ENCODE measurements around the gene BRAF. TPM values are rescaled to one million over a fixed set of nuclear protein-coding genes. Genes with fewer than 3 reads are reported as not detected.
"Not testable (repeated sequence)": the region's sequence is repeated elsewhere in the genome, so short reads cannot be mapped to it uniquely, and the experiment has no call there.

BRAF gene
- total RNA-seq, 2 donors from 2014 or later: 27.6 to 35.1 TPM

DNA sequence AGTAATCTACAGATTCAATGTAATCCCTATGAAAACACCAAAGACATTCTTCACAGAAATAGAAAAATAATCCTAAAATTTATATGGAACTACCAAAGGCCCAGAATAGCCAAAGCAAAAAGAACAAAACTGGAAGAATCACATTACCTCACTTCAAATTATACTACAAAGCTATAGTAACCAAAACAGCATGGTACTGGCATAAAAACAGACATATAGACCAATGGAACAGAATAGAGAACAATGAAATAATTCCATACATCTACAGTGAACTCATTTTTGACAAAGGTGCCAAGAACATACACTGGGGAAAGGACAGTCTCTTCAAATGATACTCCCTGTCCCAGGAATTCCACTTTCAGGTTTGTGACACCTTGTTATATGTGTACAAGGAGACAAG is 107.3 kb downstream of the BRAF start:
- not testable (repeated sequence) for H3K9me3 Mint-ChIP-seq; ATAC-seq (replicated peaks); H3K4me1 Mint-ChIP-seq; H3K4me3 Mint-ChIP-seq; H3K27me3 Mint-ChIP-seq
- peak overlapping the region; percentile 11 for H3K27ac Mint-ChIP-seq
- peaks cover 20% of the 10 kb centered on the region for H3K36me3 Mint-ChIP-seq (ENCODE audit: low read depth)

DNA sequence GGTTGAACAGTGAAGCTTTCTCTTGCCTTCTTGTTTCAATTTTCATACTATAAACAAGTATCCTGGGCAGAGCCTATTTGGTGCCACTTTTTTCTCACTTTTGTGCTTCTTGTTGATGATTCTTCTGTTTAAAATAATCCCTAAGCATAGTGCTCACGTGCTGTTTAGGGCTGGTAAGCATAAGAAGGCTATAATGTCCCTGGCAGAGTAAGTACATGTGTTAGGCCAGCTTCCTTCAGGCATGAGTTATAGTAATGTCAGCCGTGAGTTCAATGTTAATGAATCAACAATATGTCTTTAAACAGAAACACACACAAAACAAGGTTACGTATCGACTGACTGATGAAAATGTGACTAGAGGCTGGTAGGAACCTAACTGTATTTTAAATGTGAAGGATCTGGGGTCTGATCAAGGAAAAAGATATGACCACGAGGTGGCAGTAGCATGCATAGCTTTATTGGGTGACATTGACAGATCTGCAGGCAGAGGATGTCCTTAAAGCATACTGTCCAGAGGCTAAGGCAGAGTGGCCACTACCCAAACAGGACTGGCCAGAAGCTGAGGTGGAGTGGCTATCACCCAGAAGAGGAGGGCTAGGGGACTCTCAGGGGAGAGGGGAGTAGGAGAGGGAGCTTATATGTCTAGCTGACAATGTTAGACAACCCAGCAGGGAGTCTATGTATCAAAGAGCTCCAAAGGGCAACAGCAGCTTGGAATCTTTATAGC is 113.7 kb downstream of the BRAF start:
- no peak overlapping the region for H3K4me3 Mint-ChIP-seq
- peaks cover 6% of the 10 kb centered on the region for H3K4me1 Mint-ChIP-seq
- no peaks in the 10 kb centered on the region for H3K9me3 Mint-ChIP-seq
- ATAC-seq (replicated peaks): peak; percentile 80
- H3K36me3 Mint-ChIP-seq (ENCODE audit: low read depth): peaks cover 16% of the 10 kb centered on the region
- H3K27ac Mint-ChIP-seq: no peak overlapping the region
- H3K27me3 Mint-ChIP-seq: no peaks in the 10 kb centered on the region

DNA sequence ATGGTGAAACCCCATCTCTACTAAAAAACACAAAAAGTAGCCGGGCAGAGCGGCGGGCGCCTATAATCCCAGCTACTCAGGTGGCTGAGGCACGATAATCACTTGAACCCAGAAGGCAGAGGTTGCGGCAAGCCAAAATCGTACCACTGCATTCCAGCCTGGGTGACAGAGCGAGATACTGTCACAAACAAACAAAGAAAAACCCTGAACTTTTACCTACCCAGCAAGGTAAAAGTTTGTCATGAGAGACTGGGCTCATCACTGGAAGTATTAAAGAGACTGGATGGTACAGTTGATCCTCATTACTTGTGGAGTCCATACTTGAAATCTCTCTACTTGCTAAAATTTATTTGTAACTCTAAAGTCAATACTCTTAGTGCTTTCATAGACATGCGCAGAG is 114.3 kb downstream of the BRAF start:
- ATAC-seq (replicated peaks): no peak
- Mint-ChIP-seq H3K4me3 (no peak overlapping the region), H3K36me3 (ENCODE audit: low read depth) (peaks cover 16% of the 10 kb centered on the region), H3K4me1 (peaks cover 6% of the 10 kb centered on the region), H3K9me3 (no peaks in the 10 kb centered on the region), H3K27ac (no peak overlapping the region), H3K27me3 (no peaks in the 10 kb centered on the region)

DNA sequence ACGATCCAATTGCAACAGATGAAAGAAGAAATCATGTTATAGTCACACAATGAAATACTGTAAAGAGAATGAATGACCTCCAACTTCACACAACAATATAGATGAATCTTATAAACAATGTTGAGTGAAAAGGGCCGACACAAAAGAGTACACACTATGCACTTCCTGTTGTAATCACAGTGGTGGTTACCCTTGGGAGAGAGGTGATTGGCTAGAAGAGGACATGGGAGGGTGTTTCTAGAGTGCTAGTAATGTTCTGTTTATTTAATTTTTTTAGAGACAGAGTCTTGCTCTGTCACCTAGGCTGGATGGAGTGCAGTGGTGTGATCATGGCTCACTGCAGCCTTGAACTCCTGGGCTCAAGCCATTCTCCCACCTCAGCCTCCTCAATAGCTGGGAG is 145.8 kb downstream of the BRAF start:
- Mint-ChIP-seq H3K36me3 (ENCODE audit: low read depth) (peaks cover 83% of the 10 kb centered on the region), H3K4me3 (no peak overlapping the region), H3K27ac (no peak overlapping the region), H3K9me3 (no peaks in the 10 kb centered on the region), H3K4me1 (peaks cover 3% of the 10 kb centered on the region), H3K27me3 (no peaks in the 10 kb centered on the region)
- no peak for ATAC-seq (replicated peaks)

DNA sequence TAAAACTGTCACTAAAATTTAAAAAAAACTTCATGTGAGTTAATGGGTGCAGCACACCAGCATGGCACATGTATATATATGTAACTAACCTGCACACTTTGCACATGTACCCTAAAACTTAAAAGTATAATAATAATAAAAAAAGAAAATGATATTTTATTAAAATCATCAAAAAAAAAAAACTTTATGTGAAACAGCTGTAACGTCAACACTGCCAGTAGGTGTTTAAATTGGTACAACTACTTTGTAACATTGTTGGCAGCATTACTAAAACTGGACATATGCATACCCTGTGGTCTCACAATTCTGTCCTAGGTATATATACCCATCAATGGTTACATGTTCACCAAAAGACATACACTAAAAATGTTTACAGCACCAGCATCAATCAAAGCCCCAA is 146.2 kb downstream of the BRAF start:
- no peak overlapping the region for H3K27ac Mint-ChIP-seq
- no peak overlapping the region for H3K4me3 Mint-ChIP-seq
- no peaks in the 10 kb centered on the region for H3K27me3 Mint-ChIP-seq
- H3K4me1 Mint-ChIP-seq: peaks cover 3% of the 10 kb centered on the region
- no peak for ATAC-seq (replicated peaks)
- peaks cover 87% of the 10 kb centered on the region for H3K36me3 Mint-ChIP-seq (ENCODE audit: low read depth)
- no peaks in the 10 kb centered on the region for H3K9me3 Mint-ChIP-seq

DNA sequence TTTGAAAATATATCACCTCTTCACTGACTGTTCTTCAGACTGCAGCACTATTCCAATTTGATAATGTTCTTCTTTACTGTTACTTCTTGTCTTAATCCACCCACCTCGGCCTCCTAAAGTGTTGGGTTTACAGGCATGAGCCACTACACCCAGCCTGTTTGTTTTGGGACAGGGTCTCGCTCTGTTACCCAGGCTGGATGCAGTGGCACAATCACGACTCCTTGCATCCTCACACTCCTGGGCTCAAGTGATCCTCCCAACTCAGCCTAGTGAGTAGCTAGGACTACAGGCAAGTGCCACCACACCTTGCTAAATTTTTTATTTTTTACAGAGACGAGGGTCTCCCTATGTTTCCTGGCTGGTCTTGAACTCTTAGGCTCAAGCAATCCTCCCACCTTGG is 150.4 kb downstream of the BRAF start:
- no peaks in the 10 kb centered on the region for H3K27me3 Mint-ChIP-seq
- H3K36me3 Mint-ChIP-seq (ENCODE audit: low read depth): peaks cover 92% of the 10 kb centered on the region
- no peaks in the 10 kb centered on the region for H3K9me3 Mint-ChIP-seq
- ATAC-seq (replicated peaks): no peak
- peak overlapping the region; percentile 3 for H3K27ac Mint-ChIP-seq
- no peak overlapping the region for H3K4me3 Mint-ChIP-seq
- peaks cover 3% of the 10 kb centered on the region for H3K4me1 Mint-ChIP-seq

DNA sequence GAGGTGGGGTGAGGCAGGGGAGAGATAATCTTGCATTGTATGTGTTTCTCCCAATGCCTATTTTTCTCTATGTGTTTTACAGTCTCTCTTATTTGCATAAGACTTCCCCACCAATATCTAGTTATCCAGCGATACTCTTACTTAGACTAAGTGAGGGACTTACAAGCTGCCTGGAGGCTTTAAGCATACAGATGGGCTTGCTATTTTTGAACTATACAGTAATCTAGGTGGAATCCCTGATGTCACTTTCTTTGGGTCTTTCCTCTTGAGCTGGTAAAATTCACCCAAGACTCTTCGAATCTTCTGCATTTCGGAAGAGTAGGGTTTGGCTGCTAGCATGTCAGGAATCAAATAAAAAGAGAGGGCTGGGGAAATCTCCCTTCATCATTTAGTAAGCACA is 151.6 kb downstream of the BRAF start:
- Mint-ChIP-seq H3K27me3 (no peaks in the 10 kb centered on the region), H3K9me3 (no peaks in the 10 kb centered on the region), H3K36me3 (ENCODE audit: low read depth) (peaks cover 90% of the 10 kb centered on the region)

DNA sequence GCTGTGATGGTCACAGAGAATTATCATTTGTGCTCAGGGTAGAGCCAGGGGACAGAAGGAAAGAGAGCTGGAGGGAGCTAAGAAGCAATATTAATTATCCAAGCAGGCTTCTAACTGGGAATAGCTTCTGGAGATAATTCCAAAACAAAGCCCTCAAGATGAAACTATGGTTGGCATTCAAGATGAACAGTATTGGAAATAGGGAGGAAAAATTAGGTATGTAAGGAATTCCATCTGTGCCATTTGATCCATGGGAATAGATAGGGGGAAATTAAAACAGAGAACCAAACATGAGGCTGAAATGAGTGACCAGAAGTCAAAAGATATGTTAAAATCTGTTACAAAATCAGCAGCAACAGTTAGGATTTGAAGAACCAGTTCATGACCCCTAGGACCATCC is 152.9 kb downstream of the BRAF start:
- Mint-ChIP-seq H3K9me3 (no peaks in the 10 kb centered on the region), H3K27ac (no peak overlapping the region), H3K27me3 (no peaks in the 10 kb centered on the region), H3K4me3 (no peak overlapping the region), H3K36me3 (ENCODE audit: low read depth) (peaks cover 94% of the 10 kb centered on the region), H3K4me1 (no peaks in the 10 kb centered on the region)
- ATAC-seq (replicated peaks): no peak

More for the DNA sequence above, 151.6 kb downstream of the BRAF start:
- H3K4me1 Mint-ChIP-seq: no peaks in the 10 kb centered on the region
- no peak for ATAC-seq (replicated peaks)
- no peak overlapping the region for H3K27ac Mint-ChIP-seq
- no peak overlapping the region for H3K4me3 Mint-ChIP-seq

DNA sequence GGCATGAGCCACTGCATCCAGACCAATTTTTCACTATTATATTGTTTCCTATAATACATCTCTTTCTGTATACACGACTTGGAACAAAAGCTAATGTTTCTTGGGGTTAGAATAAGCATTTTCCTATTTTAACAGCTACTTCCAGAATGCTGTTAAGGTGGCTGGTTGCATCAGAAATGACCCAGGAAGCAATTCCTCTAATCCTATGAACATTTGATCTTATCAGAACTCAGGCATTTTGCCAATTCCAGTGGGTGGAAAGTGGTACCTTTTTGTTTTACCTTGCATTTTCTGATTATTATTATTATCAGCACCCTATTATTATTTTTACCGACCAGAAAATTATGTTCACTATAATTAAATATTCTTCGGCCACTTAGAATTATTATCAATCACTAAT is 154.9 kb downstream of the BRAF start:
- H3K9me3 Mint-ChIP-seq: no peaks in the 10 kb centered on the region
- H3K27ac Mint-ChIP-seq: no peak overlapping the region
- ATAC-seq (replicated peaks): no peak
- H3K4me3 Mint-ChIP-seq: no peak overlapping the region
- H3K27me3 Mint-ChIP-seq: no peaks in the 10 kb centered on the region
- peaks cover 84% of the 10 kb centered on the region for H3K36me3 Mint-ChIP-seq (ENCODE audit: low read depth)
- H3K4me1 Mint-ChIP-seq: no peaks in the 10 kb centered on the region

DNA sequence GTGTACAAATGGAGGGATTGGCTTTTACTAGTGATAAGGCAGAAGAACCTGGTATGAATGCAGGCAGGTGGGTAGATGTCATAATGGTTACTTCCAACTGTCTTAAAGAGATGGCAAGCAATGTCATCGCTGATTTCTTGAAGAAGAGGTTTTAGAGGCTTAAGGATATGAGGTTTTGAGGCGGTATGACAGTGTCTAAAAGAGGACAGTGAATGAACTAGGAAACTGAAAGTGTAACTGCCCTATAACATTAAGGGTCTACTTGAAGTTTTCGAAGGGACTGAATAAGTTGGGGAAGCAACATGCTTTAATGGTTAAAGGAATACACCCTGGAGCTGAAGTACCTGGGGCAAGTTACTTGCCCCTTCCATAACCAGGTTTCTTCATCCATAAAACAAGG is 157.3 kb downstream of the BRAF start:
- Mint-ChIP-seq H3K4me3 (no peak overlapping the region), H3K9me3 (no peaks in the 10 kb centered on the region), H3K36me3 (ENCODE audit: low read depth) (peaks cover 62% of the 10 kb centered on the region), H3K4me1 (no peaks in the 10 kb centered on the region), H3K27me3 (no peaks in the 10 kb centered on the region), H3K27ac (no peak overlapping the region)
- no peak for ATAC-seq (replicated peaks)

DNA sequence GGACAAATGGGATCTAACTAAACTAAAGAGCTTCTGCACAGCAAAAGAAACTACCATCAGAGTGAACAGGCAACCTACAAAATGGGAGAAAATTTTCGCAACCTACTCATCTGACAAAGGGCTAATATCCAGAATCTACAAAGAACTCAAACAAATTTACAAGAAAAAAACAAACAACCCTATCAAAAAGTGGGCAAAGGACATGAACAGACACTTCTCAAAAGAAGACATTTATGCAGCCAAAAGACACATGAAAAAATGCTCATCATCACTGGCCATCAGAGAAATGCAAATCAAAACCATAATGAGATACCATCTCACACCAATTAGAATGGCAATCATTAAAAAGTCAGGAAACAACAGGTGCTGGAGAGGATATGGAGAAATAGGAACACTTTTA is 159.3 kb downstream of the BRAF start:
- H3K27me3 Mint-ChIP-seq; H3K27ac Mint-ChIP-seq; H3K9me3 Mint-ChIP-seq; ATAC-seq (replicated peaks); H3K4me3 Mint-ChIP-seq; H3K4me1 Mint-ChIP-seq: not testable (repeated sequence)
- H3K36me3 Mint-ChIP-seq (ENCODE audit: low read depth): peaks cover 47% of the 10 kb centered on the region

DNA sequence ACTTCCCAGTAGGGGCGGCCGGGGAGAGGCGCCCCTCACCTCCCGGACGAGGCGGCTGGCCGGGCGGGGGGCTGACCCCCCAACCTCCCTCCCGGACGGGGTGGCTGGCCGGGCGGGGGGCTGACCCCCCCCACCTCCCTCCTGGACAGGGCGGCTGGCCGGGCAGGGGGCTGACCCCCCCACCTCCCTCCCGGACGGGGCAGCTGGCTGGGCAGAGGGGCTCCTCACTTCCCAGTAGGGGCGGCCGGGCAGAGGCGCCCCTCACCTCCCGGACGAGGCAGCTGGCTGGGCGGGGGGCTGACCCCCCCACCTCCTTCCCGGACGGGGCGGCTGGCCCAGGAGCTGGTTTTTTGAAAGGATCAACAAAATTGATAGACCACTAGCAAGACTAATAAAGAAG is 161.6 kb downstream of the BRAF start:
- H3K4me3 Mint-ChIP-seq; H3K27me3 Mint-ChIP-seq; H3K4me1 Mint-ChIP-seq; ATAC-seq (replicated peaks); H3K9me3 Mint-ChIP-seq; H3K27ac Mint-ChIP-seq: not testable (repeated sequence)
- peaks cover 39% of the 10 kb centered on the region for H3K36me3 Mint-ChIP-seq (ENCODE audit: low read depth)

DNA sequence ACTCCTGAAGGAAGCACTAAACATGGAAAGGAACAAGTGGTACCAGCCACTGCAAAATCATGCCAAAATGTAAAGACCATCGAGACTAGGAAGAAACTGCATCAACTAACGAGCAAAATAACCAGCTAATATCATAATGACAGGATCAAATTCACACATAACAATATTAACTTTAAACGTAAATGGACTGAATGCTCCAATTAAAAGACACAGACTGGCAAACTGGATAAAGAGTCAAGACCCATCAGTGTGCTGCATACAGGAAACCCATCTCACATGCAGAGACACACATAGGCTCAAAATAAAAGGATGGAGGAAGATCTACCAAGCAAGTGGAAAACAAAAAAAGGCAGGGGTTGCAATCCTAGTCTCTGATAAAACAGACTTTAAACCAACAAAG is 163.4 kb downstream of the BRAF start:
- not testable (repeated sequence) for H3K27me3 Mint-ChIP-seq; H3K9me3 Mint-ChIP-seq; H3K4me3 Mint-ChIP-seq; ATAC-seq (replicated peaks); H3K4me1 Mint-ChIP-seq; H3K27ac Mint-ChIP-seq
- H3K36me3 Mint-ChIP-seq (ENCODE audit: low read depth): peaks cover 22% of the 10 kb centered on the region

DNA sequence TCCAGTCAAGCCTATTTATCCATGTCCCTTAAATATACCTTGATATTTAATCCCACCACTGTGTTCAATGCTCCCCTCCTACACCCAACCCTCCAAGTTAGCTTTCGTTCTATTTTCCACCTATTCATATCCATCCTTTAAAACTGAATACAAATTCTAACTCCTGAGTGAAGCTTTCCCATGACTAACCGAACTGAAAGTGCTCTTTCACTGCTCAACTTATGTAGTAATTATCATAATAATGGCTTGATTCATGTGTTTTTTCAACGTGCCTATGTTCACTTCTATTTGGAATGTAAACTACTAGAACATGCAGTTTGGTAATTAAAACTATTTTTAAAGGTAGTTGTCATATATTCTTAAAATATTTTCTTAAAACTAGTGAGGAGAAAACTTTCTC is 170.2 kb downstream of the BRAF start:
- Mint-ChIP-seq H3K9me3 (no peaks in the 10 kb centered on the region), H3K4me3 (no peak overlapping the region), H3K27me3 (no peaks in the 10 kb centered on the region), H3K27ac (no peak overlapping the region), H3K36me3 (ENCODE audit: low read depth) (peaks cover 43% of the 10 kb centered on the region), H3K4me1 (no peaks in the 10 kb centered on the region)
- no peak for ATAC-seq (replicated peaks)

DNA sequence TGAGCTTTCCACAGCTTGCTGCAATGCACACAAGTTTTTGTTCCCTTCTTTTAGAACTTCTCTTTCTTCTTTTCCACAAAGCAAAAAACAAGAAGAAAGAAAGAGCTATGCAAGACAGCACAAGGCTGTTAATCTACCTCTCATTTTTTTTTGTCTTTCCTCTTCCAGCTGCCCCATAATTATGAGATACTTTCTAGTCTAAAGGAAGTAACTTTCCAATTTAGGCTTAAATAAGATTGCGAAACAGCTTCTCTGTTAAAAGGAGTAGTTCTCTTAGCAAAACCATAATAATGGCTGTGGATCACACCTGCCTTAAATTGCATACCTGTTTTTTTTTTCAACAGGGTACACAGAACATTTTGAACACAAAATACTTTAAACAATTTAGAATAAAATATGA is 172.2 kb downstream of the BRAF start:
- H3K36me3 Mint-ChIP-seq (ENCODE audit: low read depth): peaks cover 60% of the 10 kb centered on the region
- no peaks in the 10 kb centered on the region for H3K4me1 Mint-ChIP-seq
- ATAC-seq (replicated peaks): no peak
- H3K9me3 Mint-ChIP-seq: no peaks in the 10 kb centered on the region
- no peak overlapping the region for H3K27ac Mint-ChIP-seq
- H3K4me3 Mint-ChIP-seq: no peak overlapping the region
- H3K27me3 Mint-ChIP-seq: no peaks in the 10 kb centered on the region

DNA sequence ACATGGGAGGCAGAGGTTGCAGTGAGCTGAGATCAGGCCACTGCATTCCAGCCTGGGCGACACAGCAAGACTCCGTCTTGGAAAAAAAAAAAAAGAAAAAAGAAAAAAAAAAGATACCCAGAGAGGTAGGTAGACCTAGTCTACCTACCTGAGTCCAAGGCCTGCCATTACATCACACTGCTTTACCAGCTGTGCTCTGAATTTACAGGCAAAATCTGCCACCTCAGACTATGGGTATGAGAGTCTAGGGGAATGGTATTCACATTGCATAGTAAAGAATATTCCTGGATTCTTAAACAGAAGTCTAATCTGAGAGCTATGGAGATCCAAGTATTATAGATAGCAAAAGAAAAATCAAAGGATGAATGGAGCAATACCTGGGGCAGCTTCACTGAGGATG is 178.0 kb downstream of the BRAF start:
- Mint-ChIP-seq H3K27ac (peak overlapping the region; percentile 24), H3K36me3 (ENCODE audit: low read depth) (peaks cover 63% of the 10 kb centered on the region)

More for the DNA sequence above, 178.0 kb downstream of the BRAF start:
- H3K27me3 Mint-ChIP-seq: no peaks in the 10 kb centered on the region
- no peaks in the 10 kb centered on the region for H3K9me3 Mint-ChIP-seq
- H3K4me3 Mint-ChIP-seq: no peak overlapping the region
- no peak for ATAC-seq (replicated peaks)
- H3K4me1 Mint-ChIP-seq: no peaks in the 10 kb centered on the region

Measured in activated T-helper 17 cell treated with anti-CD3 and anti-CD28 coated beads, Interleukin-2, amount 50 U/mL, for 72 hours (primary cell).